LoVo (cell line): Measurements from ENCODE around the gene HPD.

Experiments
- DNase-seq: peaks from one replicate; pipeline ENCODE4 v3.0.0-alpha.2; 2016; ENCODE audit warnings: low spot score

HPD gene

GRCh38 chr12:121810833-121811433 is 47.7 kb downstream of the HPD start:
- DNase-seq = no peak

GRCh38 chr12:121810234-121810817 is 48.3 kb downstream of the HPD start:
- no peak for DNase-seq

GRCh38 chr12:121809712-121810116 is 48.9 kb downstream of the HPD start:
- no peak for DNase-seq

DNA sequence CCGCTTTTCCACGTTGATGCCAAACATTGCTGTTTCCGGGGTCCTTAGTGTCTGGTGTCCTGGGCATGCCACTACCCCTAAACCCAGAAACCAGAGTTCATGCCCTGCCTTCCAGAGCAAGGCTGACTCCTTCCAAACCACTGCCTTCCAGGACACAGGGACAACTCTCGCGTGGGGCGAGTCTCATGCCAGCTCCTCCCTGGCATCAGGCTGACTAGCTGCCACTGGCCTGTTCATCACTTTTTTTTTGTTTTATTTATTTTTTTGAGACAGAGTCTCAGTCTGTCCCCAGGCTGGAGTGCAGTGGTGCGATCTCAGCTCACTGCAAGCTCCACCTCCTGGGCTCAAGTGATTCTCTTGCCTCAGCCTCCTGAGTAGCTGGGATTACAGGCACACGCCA is 50.0 kb downstream of the HPD start:
- DNase-seq = no peak

DNA sequence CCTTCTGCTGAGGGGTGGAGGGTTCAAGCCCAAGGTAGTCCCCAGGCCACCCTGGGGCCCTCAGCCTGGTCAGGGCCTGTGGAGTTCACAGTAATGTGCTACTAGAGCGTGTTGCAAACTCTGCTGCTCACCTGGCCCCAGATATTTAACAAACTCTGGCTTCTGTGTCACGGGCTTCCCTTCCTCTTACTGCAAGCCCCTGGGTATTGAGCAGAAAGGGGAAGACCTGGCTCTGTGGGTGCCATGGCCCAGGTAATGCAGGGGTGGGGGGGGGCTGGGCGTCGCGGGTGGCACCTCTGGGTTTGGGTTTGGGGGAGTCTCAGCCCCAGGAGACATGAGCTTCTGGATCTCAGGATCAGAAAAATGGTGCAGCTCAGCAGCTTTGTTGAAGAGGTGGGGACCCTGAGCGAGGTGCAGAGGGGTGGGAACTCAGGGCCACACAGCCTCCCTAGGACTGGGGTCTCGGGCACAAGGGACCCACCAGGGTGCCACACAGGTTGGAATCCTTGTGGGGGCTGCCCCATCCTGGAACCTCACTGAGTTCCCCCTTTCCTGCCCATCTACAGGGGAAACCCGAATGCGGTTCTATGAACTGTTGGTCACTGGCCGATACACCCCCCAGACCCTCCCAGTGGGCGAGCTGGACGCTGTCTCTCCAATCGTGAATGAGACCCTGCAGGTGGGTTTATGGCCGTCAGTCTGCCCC is 50.9 kb downstream of the HPD start:
- DNase-seq = no peak

DNA sequence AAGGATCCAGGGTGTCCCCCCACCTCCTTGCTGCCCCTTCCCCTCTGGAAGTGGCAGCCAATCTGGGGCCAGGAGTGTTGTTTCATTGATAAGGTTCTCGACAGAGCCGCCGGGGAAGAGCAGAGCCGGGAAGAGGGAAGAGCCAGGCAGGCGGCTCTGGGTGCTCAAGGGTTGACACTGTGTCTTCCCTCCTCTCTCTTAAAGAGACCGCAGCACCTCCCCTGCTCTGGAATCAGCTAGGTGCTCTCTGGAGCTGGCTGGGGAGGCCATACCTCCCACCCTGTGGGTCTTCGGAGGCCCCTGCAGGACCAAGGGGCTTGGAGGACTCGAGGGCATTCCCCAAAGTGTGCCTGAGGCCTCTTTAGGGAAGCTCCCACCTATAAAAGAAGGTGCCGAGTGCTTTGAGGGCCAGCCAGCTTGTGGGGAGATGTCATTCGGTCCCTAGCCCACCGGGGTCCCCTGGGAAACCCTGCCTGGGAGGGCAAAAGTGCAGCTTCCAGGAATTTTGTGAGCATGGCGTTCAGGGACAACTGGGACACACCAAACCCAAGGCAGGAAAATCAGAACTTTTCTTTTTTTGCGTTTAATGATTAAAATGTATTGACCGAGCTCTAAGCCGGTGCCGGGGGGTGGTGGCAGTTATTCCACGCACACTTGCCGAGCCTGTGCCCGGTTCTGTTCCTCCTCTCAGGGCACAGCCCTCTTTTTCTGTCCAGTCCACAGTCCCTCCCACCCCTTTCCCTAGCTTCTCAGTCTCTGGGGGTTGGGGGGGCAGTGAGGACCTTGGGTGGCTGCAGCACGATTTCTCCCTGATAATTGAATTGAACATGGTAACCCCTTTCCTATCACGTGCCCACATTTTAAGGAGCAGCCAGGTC is 51.9 kb downstream of the HPD start:
- no peak for DNase-seq

- no peak for DNase-seq
Observed at GRCh38 chr12:121806009-121806545, 52.6 kb downstream of the HPD start.

- DNase-seq = no peak
Observed at GRCh38 chr12:121805171-121806008, 53.3 kb downstream of the HPD start.

GRCh38 chr12:121804417-121805111 is 54.1 kb downstream of the HPD start:
- no peak for DNase-seq

- DNase-seq = peak; percentile 84
Observed at GRCh38 chr12:121803861-121804416, 54.7 kb downstream of the HPD start, which contains the start of gene SETD1B. TSS of gene SETD1B (plus strand) at chr12:121804009. CDS start at chr12:121804738, 729 bp downstream.

- peak; percentile 96 for DNase-seq
Observed at GRCh38 chr12:121802843-121803698, 55.6 kb downstream of the HPD start.

DNA sequence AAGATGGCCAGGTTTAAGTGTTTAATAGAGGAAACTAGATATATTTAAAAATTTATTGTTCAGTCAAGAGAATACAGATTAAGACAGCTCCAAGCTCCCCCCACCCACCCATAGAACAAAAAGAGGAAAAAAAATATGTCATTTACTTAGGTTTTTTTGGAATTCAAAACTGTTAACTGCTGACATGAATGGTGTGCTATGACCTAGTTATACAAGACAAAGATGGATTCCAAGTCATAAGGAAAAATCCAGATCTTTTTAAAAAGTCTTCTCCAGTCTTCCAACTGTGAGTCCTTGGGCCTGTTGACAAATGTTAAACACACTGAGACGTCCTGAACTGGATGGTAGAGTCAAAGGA is 56.2 kb downstream of the HPD start:
- DNase-seq = no peak

DNA sequence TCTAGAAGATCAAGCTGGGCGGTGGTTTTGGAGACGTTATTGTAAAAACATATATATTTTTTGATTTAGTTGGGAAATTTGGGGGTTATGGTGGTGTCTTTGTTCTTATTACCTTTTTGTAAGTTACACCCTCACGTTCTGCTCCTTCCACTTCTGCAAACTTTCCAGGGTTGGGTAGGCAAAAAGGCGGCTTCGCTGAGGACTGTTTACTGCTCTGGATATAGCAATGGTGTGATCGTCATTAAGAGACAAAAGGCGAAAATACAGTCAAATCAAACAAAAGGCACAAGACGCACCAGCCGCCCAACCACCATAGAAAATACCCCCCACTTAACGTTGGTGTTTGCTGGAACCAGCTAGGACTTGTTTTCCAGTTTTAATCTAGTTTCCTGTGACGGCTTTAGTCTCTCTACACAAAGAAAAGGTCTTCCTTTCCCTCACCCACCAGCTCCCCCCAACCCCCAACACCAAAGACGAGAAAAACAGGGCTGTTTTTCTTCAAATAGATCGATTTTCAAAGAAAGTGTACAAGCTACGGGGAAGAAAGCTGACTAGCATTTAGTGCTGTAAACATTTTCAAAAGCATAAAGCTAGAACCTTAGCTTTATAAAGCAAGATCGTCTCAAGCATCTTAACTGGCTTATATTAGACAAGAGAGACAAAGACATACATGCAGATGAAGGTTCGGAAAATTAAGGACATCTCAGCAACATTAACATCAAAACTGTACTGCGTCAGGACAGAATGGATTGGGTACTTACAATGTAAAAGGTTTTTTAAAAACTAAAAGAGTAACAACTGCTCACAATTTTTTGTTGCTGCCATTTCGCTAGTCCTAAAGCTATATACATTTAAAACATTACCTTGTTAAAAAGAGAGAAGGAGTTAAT is 56.8 kb downstream of the HPD start:
- no peak for DNase-seq

GRCh38 chr12:121800694-121801594 is 57.7 kb downstream of the HPD start:
- DNase-seq = peak; percentile 84

DNA sequence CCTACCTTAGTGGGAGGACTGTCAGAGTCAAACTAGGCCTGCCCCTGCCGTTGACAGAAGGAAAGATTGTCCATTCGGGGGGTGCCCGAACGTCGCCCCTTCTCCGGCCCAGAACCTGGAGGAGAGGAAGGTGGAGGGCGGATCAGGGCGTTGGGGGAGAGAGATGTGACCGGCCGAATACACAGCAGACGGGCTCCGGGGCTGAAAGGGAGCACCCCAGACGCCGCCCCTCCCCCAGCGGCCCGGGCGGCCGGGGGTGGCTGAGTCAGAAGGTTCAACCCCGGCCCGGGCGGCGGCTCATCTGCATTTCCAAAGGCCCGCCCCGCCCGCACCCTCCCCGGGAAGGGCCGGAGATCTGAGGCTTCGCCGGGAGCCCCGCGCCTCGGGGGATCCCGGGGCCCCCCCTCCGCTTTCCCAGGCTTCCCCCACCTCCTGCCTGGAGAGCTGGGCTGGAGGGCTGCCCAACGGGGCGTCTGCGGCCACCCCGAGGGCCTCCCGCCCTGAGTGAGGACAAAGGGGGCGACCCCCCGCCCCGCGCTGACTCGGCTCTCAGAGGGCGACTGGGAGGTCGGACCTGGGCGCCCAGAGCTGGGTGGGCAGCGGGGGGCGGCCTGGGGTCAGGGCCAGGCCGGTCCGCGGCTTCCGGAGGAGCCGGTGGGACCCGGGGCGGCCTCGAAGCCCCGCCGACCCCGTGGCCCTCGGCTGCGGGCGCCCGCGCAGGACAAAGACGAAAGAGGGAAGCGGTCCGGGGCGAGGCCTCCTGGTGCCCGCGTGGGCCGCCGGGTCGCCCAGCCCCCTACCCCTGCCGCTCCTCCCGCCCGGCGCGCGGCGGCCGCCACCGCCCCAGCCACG is 58.6 kb downstream of the HPD start:
- peak; percentile 93 for DNase-seq

GRCh38 chr12:121799156-121799841 is 59.4 kb downstream of the HPD start:
- no peak for DNase-seq
